SIG-M5 treated with dmso at 0.1 percent for 504 hours (cell line): ENCODE measurements around the gene IL17C.
"Not testable (repeated sequence)": the region's sequence is repeated elsewhere in the genome, so short reads cannot be mapped to it uniquely, and the experiment has no call there.

ENCODE experiments used
- DNase-seq: peaks from one replicate; lab custom pipeline; 2025; ENCODE audit not compliant: unreplicated experiment; lab: John Stamatoyannopoulos, UW

The IL17C gene

DNA sequence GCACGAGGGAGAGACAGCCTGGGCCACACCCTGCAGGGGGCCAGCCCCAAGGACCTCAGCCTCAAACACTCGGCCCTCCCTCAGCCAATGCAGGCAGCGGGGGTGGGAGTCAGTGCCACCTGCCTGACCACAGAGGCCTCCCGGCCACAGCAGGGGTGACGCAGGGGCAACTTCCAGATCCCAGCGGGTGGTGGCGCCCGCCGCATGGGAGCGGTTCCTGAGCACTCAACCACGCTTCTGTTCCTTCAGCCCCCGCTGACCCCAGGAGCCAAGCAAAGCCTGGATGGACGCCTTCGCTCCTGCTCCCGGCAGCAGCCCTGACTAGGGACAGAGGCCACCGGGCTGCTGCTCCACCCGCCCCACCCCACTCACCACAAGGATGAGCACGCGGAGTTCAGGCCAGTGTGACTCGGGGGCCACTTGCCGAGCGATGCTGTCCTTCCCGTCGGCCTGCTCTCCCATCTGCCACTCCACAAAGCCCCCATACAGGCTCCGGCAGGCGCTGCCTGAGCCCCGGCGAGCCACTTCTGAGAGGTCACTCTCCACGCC, 17.4 kb downstream of the IL17C start:
- DNase-seq = no peak

DNA sequence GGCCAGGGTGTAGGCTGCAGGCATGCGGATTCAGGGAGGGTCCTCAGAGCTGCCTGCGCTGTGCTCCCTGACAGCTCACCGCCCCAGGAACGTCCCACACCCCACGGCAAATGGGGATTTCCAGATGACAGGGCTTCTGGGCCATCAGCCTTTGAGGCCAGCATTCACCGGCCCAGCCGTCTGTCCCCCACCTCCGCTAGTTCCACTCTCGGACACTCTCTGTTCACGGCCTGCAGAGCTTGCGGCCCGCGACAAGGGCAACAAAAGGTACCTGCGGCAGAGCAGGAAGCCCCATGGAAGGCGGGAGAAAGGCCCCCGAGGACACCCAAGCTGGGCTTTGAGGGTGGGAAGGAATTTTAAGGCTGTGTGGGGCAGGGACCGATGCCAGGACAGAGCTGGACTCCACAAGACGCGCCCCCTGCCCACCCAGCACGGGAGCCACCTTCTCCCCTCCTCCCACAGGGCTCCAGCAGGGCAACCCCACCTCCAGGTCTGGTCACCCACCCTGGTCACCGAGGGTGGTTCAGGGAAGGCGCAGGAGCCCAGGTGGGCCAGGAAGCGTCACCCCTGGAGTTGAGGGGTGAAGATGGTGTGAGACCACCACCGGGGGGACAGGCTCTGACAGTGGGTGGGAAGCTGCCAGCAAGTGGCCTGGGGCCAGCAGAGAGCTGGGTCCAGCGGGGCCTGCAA, 18.1 kb downstream of the IL17C start:
- DNase-seq = no peak

DNA sequence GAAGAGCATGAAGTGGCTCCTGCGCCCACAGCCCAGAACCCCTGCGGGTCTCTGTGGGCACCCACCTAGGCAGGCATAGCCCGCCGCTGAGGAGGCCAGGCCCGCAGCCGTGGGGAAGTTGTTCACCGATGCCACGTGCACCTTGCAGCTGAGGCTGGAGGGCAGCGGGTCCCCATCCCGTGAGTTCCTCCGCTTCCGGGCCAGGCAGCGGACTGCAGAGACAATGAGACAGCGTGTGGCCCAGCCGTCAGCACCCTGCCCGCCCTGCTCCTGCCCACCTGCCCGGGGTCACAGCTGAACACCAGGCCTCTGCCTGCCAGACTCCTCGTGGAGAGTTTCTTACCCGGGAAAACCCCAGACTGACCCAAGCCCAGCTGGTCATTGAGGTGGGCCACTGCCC, 19.0 kb downstream of the IL17C start:
- no peak for DNase-seq

DNA sequence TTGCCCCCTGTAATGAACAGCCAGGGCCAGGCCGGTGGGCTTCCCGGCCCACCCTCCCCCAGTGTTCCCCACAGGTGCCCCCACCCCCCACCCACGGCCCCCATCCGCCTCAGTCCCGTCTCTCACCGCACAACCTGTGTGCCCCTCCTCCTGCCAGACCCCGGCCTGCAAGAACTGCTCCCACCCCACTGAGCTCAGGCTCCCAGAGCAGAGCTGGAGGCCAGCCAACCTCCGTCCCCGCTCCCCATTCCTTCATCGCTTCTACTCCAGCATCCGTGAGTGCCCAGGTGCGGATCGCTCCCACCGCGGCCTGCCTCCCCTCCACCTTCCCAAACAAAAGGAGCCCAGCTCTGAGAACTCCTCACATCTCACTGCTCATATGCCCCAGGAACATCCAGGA, 20.3 kb downstream of the IL17C start:
- no peak for DNase-seq

DNA sequence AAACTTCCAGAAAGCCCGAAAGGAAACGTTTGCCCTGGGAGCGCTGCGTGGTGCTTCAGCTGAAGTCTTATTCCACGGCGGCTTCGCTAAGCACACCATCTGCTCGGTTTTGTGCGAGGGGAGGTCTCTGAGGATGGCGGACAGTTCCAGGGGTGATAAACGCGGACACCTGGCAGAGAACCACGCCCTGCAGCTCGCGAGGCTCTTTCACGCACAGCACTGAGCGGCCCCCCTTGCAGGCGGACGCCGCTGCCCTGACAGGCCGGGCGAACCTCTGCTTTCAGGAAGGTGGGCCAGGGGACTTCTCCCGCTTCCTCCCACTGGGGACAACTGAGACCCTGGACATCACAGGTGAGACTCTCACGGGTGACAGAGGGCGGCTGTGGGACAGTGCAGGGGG, 20.8 kb downstream of the IL17C start:
- DNase-seq = no peak

DNA sequence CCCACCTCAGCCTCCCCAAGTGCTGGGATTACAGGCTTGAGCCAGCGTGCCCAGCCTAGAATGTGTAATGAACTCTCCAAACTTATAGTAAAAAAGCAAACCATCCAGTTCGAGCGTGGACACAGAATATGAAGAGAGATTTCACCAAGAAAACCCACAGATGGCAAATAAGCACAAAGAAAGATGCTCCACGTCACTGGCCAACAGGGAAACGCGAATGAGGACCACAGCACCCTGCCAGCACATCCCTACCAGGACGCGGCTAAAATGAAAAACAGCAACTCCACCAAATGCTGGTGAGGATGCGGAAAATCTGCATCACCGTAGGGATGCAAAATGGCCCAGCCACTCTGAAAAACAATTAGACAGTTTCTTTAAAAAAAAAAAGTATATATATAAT, 23.1 kb downstream of the IL17C start:
- no peak for DNase-seq

DNA sequence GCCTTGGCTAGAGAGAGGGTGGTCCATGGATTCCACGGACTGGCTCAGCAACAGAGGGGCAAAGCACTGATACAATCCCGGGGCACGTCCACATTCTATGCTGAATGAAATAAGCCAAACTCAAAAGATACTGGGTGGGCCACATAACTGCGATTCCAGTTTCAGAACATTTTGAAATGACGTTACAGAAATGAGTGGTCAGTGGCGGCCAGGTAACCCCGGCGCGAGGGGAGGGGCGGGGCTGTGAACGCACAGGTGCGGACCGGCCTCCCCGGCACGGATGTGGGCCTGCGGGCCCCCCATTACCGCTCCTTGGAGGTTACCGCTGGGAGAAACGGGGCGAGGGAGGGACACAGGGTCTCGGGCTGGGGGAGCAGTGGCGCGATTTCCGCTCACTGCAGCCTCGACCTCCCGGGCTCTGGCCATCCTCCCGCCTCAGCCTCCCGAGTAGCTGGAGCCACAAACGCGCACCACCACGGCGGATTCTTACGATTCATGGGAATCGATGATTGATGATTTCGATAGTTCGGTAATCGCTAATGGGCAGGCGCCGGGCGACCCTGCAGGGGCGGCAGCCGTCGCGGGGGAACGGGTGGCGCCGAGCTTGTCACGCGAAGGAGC, 24.0 kb downstream of the IL17C start:
- no peak for DNase-seq

DNA sequence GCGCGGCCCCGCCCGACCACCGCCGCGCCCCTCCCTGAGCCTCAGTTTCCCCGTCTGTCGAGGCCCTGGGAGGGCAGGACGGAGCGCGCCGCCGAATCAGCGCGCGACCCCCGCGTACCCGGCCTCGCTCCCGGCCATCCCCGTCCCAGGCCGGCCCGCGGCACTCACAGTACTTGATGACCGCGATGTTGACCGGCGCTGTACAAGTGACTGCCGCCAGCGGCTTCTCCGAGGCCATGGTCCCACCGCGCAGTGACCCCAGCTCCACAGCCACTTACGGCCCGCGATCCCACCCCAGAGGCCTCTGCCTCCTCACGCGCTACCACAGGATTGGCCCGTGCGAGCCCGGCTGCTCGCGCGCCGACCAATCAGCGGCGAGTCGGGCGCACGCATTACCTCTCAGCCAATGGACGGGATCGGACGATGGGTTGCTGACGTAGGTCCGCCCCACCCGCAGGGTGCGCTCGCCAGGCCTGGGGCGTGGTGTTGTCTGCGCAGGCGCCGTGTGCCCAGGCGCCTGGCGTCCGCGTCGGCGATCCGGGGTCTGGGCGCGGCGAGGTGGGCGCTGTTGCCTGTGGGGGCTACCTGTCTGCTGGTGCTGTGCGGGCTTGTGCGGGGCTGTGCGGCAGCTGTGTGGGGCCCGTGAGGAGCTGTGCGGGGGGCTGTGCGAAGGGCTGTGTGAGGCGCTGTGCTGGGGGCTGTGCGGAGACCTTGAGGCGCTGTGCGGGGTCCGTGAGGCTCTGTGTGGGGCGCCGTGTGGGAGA, 24.7 kb downstream of the IL17C start, which contains the start of gene MVD:
Gene MVD (minus strand): TSS at position 249 of the 764 bp plus-strand sequence. CDS start 11 bp downstream, at position 238.
- peak; percentile 96 for DNase-seq

DNA sequence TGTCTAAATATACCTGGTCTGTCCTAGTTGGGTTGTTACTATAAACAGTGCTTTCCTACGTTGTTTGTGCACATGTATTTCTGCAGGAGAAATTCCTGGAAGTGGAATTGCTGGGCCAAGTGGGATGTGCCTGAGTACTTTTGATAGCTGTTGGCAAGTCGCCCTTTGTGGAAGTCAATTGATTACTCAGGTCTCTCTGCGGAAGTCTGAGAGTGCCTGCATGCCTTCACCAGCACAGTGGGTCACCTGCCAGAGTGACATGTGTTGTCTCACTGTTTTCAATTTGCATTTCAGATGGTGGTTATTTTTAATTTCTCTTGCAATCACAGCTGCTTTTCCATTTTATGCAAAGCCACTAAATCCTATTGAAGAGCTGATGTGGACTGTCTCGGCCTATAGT, 26.8 kb downstream of the IL17C start:
- DNase-seq = no peak

DNA sequence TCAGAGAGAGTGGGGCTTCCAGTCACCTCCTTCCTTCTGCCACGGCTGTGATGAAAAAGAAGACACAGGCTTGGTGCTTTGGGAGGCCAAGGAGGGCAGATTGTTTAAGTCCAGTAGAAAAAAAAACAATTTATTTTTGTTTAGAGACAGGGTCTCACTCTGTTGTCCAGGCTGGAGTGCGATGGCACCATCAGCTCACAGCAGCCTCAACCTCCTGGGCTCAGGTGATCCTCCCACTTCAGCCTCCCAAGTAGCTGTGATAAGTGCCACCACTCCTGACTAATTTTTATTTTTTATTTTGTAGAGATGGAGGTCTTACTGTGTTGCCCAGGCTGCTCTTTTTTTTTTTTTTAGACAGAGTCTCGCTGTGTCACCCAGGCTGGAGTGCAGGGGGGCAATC, 27.2 kb downstream of the IL17C start:
- DNase-seq = no peak

DNA sequence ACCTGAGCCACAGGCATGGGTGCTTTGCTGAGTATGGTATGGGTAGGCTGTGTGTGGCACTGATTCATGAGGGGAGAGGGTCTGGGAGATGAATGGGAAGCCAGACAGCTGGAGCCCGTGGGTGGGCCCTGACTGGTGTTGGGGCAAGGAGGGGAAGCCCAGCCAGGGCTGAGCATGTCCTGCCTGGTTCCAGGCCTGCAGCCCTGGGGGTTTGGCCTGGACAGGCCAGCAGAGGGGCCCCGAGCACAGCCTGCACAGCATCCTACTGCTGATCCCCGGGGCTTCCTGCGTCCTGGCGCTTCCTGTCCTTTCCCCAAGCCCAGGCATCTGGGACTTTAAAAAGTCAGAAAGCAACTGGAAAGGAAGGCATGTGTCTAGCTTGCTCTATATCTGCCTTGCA, 29.1 kb downstream of the IL17C start:
- DNase-seq = no peak

DNA sequence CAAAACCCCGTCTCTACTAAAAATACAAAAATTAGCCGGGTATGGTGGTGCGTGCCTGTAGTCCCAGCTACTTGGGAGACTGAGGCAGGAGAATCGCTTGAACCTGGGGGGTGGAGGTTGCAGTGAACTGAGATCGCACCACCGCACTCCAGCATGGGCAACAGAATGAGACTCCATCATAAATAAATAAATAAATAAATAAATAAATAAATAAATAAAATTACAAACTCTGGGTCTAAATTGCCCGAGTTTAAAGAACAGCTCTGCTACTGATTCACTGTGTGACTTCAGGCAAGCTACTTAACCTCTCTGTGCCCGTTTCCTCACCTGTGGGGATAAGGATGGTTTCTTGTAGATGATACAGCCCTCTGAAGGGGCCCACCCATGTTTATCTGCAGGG, 31.1 kb downstream of the IL17C start:
- not testable (repeated sequence) for DNase-seq

DNA sequence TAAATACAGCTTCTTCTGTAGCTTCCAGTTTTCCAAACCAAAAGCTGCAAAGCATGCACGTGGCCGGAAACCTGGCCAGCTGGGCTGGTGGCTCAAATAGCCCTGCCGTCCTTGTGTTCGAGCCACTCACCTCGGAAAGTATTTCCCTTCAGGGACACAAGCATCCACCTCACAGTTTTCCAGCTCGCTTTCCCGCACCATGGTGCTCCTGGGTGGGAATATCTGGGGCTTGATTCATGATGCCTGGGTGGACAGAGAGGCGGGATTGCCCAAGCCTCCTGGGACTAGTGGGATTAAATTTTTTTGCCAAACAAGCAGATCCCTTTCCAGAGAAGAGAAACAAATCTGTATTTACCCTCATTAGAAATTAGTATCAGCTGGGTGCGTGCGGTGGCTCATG, 31.6 kb downstream of the IL17C start:
- DNase-seq = no peak

DNA sequence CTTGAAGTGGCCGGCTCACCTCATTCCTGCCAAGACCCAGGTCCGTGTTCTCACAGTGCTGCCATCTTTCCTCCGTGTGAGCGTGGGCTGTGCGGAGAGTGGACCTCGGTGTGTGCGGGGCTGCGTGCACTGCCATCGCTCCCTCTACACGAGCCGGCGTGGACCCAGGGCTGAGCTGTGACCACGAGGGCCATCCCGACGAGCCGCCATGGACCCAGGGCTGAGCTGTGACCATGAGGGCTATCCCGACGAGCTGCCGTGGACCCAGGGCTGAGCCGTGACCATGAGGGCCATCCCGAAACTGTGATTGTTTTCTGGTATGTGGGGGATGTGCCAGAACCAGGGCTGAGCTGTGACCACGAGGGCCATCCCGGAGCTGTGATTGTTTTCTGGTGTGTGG, 33.4 kb downstream of the IL17C start:
- no peak for DNase-seq

DNA sequence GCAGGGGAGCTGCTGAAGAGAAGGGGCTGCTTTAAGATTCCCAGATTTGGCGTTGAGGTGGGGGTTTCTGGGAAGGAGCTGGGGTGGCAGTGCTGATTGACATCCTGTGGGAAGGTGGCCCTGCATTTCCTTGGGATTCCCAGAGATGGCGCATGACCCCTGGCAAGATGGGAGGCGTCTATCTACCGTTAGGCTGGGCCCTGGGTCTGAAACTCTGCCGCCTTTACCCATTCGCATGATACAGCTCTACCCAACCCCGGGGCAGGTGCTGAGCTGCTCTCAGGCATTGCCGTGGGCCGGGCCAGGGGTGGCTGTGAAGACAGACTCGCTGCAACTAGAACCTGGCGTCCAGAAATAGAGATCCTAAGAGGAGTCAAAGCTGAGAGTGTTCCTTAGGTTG, 34.4 kb downstream of the IL17C start:
- DNase-seq = no peak

DNA sequence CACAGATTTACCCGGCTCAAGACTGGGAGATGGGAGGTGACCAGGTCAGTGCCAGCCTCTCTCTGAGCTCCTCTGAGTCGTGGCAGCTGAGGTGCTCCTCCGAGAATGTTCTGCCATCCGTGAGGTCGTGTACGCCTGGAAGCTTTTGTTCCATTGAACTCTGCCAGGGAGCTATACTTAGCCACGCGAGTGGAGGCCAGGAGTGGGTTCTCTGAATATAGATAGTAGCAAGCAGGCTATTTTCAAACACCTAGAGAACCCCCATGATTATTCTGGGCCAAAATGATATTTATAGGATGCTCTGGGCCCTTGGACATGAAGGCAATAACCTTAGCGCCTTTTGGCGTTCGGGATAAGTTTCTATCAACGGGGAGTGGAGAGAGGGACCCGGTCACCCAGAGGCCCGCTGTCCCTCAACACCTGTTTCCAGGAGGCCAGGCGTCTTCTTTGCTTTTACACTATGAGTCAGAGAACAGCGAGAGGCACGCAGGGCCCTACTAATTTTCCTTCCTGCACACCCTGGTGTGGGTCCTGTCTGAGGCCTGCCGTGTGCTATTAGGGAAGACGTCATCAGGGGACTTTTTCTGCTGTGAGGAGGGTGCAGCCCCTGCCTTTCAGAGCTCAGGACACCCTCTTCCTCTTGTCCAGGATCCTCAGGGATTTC, 35.5 kb downstream of the IL17C start:
- DNase-seq = no peak

DNA sequence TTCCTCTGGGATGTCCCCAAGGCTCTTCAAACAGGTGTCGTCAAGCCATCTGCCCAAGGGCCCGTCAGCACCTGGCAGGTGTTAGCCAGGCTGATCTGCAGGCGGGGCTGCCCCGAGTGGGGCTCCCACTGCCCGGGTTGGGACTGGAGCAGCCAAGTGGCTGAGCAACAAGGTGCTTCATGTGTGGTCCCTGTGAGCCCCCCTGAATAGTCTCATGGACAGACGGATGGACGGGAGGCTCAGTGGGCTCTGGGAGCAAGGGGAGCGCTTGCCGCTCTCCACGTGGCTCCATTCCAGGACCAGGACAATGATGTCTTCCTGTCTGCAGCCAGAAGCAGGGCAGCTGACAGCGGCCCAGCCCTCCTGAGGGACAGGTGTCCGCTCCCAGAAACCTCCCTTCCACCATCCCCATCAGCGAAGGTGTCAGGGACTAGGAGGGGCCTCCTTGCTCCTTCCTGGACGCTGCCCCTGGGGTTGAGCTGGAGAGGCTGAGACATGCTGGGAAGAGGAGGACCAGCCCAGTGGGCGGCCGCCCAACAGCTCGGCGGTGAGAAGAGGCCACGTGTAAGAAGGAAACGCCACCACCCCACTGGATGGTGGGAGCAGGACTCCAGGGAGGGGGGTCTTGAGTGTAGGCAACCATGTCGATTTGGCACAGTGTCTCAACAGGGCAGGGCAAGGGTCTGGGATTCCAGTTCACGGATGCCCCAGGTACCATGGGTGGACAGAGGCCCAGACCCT, 38.3 kb downstream of the IL17C start:
- DNase-seq = no peak

DNA sequence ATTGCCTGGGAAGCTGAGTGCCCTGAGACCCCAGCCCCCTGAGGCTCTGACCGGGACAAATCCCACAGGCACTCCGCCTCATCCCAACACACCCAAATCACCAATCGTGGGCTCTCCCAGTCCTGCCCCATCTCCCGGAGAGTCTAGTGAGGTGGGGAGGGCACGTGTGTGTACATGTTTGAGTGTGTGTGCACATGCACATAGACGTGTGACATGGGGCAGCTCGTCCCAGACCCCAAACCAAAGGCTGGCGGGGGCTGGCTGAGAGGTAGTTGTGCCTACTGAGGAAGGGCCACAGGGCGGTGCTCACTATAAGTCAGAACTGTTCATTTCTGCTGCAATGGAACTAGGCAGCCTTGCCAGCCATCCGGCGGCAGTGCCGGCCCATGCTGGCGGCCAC, 39.3 kb downstream of the IL17C start:
- DNase-seq = no peak

DNA sequence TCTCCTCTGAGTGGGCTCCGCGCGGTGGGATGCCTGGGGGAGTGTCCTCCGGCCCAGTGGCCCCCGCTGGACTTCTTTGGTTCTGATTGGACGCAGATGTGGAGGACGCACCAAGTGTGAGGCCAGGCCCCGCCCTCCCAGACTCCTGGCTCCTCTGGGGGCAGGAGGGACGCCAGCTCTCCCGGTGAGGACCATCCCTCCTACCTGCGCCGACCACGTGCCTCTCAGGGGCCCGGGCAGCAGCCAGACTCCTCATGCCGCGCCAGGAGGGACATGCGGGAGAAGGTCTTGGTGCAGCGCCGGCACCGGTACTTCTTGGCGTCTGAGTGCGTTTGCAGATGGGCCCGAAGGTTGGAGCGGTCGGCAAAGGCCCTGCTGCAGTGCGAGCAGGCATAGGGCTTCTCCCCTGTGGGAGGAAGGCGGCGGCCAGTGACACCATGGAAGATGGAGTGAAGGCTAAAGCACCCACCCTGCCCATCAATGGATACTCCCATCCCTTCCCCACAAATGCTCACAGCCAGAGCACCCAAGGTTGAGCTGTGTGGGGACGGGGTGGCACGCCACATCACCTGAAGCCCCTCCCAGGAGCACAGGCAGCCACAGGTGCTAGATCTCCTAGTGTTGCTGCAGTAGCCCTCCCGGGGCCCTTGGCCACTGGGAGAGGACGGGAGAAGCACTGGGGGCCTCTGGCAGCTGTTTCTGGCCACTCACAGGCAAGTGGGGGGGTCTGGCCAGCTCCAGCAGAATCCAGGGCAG, 40.0 kb downstream of the IL17C start:
- DNase-seq = no peak

DNA sequence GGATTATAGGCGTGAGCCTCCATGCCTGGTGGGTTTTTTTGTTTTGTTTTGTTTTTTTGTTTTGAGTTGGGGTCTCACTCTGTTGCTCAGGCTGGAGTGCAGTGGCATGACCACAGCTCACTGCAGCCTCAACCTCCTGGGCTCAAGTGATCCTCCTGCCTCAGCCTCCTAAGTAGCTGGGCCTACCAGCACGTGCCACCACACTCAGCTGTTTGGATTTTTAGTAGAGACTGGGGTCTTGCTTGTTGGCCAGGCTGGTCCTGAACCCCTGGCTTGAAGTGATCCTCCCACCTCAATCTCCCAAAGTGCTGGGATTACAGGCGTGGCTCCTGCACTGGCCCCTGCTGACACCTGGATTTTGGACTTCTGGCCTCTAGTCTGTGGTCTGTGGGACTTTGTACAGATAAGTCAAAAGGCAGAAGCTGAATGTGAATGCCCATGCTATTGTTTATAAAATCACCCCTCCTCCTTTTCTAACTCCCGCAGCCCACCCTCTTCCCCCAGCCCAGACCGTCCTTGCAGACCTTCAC, 42.2 kb downstream of the IL17C start:
- no peak for DNase-seq
